COR-L47 (cell line): ENCODE measurements around the gene RGS13.

Experiments used
- DNase-seq: peaks from one replicate; lab custom pipeline; 2025; lab: John Stamatoyannopoulos, UW

RGS13 gene

GRCh38 chr1:192626366-192627179 lies 9.4 kb upstream of the RGS13 start:
- no peak for DNase-seq

GRCh38 chr1:192627901-192628300 lies 8.0 kb upstream of the RGS13 start:
- DNase-seq, result no peak

GRCh38 chr1:192628396-192629057 lies 7.4 kb upstream of the RGS13 start:
- no peak for DNase-seq

- no peak for DNase-seq
These were observed 6.3 kb upstream of the RGS13 start for GRCh38 chr1:192629612-192630011.

GRCh38 chr1:192630521-192631287 lies 5.2 kb upstream of the RGS13 start:
- no peak for DNase-seq

GRCh38 chr1:192631749-192632148 lies 4.2 kb upstream of the RGS13 start:
- DNase-seq, result no peak

GRCh38 chr1:192632188-192632587 lies 3.8 kb upstream of the RGS13 start:
- DNase-seq, result no peak

DNA sequence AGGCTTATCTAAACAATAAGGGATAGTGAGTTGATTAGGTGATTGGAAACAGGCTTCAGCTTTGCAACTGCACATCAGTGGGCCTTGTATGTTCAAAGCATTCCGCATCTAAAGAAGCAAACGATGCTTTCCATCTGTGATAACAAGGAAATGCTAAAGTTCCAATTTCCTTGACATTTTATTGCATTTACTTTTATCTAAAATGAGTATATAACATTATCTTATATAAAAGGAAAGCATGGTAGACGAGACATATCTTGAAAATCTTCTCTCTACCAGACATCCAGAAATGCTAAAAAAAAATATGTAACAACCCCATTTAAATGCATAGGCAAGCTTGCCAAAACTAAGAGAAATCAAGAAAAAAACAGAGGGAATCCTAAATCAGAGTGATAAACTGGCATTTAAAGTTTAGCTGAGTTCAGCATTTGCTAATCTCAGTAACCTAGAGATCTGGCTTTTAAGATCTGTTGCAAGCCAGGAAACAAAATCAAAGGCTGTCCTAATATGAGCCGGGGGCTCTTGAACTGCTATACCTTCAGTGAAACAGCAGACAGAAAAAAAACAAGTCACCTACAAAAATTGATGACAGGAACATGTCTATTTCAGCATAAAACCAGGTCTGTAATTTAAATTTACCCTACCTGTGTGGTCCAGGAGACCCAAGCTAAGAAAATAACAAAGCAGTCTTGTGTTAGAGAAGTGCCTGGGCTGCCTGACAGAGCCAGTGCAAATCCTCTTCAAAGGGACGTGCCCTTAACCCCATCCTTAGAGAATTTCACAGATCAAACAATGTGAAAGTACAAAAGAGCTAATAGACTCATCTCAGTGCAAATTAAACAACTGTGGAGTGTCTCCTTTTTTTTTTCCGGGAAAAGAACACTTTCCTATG lies 3.1 kb upstream of the RGS13 start:
- DNase-seq, result no peak

DNA sequence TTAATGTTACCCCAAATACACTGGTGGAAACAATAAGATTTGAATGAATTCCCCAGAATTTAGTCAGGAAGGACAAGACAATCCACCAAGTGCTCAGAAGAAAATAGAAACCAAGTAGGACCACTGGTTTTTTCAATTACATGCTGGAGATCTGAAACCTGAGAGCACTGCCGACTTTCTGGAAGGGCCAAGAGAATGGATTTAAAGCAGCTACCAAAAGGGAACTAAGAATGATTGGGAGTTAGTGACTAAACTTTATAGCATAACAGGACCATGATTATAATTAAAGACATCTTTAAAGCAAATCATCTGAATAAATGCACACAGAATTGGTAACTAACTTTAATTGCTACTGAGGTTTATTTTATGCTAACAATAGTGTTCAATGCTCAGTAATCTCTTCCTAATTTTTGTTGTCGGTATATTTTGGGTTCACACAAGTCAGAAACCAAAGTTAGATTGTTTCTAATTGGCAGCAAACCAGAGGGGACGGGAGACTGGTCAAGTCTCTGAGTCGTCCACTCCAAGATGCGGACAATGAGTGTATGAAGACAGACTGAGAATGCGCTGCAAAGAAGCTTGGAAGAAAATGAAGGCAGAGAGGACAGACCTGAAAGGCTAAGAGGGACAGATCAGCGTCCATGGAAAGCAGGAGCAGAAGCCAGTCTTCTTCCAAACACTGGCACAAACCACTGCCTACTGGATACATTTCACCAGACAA lies 2.3 kb upstream of the RGS13 start:
- DNase-seq, result no peak

DNA sequence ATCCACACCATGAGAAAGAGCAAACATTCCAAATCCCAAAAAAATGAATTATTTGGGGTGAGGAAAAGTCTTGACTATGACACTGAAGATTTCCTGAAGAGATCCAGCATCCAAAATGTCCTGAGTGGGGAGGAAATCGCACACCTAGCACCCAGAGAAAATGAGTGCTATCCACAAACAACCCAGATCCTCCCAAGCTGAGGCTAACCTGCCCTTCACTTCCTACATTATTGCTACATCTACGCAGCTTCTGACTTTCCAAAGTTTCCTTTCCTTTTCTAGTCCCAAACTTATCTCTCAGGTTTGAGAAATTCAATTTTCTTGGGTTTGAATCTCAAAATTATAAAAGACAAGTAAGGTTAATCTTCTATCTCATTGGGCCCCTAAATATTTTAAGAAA lies 906 bp upstream of the RGS13 start:
- no peak for DNase-seq

- DNase-seq, result no peak
These were observed 3.8 kb downstream of the RGS13 start for GRCh38 chr1:192639607-192640368.

DNA sequence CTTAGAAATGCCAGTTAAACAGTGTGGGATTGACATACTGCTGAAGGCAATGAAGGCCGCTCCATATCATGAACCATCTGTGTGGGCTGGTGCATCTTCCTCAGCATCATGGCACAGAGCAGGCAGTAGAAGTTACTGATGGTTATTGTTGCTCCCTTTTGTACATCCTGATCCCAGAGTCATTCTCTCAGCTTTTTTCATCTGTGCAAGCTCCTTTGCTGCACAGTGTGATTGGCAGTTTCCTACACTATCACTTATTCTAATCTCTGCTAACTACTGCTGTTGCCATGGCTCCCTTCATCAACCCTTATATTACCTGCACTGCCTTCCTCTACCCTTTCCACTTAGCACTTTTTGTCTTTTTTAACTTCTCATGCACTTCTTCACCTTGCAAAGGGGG lies 16.2 kb downstream of the RGS13 start:
- no peak for DNase-seq

DNA sequence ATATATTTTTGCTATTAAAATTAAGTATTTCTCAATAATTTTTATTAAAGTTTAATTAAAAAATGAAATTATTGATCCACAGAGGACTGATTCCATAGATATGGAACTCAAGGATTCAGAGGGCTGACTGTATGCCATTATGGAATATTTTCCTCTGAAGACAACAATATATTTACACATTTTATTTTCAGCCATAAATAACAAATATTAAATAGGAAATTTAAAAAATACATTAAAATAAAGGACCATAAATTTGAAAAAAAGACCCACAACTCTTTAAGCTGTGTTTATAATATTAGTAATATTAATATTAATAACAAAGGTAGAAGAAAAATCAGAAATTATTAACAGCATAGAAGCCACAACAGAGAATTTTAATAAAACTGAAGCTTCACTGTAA lies 18.2 kb downstream of the RGS13 start:
- no peak for DNase-seq

DNA sequence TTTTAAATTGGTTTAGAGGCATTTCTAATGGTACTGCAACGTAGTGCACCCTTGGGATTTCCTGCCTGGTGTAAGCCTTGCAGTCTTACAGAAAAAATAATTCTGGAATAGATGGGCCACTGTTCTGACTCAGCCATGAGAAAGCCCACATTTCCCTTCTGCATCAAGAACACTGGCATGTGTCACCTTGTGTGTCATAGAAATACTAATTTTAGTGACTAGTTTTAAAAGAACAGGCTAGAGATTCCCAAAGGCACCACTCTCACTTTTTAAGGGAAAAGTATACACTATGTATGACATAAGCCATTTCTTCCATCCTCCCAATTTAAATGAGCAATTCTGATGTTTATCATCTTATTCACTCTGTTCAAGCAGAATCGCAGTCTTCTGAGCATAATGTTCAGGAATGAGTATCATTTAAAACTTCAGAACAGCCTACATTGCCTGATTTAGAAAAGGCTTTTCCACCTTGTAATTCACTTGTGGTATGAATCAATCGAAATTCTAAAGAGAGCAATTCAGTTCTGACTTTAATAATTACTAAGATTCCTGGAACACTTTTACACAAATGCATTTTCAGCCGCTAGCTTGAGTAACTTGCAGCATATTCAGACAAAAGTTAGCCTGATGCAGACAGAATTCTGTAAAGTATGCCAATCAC lies 18.8 kb downstream of the RGS13 start:
- no peak for DNase-seq

DNA sequence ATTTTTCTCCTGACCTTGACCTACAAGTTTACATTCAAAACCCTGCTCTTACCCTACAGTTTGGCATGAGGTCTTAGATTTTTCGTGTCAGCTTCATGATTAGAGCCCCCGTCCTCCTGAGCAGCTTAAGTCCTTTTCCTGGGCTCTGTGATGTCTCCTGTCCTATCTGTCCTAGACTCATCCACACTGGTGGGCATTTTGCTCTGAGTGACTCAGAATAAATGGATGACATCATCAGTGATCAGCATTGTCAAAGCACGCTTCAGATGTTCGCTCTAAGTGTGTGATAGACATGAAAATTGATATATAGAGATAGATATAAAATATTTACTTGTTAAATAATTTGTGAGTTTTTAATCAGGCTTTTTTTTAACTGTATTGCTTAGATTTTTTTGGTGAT lies 21.8 kb downstream of the RGS13 start:
- DNase-seq, result no peak

DNA sequence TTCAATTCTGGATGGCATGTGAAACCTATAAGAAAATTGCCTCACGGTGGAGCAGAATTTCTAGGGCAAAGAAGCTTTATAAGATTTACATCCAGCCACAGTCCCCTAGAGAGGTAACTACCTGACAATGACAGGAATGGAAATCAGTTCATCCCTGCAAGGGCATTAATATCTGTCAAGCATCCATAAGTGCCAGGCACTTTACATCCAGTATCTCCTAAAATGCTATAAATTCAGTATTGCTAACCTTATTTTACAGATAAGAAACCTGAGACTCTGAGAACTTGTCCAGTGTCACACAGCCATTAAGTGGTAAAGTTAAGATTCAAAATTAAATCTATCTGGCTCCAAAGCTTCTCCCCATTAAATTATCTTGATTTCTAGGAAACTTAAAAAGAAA lies 22.3 kb downstream of the RGS13 start:
- DNase-seq, result no peak

GRCh38 chr1:192660613-192661012 lies 24.7 kb downstream of the RGS13 start:
- DNase-seq, result no peak

DNA sequence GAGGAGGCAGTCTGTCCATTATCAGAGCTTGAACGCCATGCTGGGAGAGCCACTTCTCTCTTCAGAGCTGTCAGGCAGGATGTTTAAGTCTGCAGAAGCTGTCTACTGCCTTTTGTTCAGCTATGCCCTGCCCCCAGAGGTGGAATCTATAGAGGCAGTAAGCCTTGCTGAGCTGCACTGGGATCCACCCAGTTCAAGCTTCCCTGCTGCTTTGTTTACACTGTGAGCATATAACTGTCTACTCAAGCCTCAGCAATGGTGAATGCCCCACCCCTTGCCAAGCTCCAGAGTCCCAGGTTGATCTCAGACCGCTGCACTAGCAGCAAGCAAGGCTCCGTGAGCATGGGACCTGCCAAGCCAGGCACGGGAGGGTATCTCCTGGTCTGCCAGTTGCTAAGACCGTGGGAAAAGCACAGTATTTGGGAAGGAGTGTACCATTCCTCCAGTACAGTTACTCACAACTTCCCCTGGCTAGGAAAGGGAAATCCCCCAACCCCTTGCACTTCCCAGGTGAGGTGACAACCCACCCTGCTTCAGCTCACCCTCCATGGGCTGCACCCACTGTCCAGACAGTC lies 32.5 kb downstream of the RGS13 start:
- no peak for DNase-seq

DNA sequence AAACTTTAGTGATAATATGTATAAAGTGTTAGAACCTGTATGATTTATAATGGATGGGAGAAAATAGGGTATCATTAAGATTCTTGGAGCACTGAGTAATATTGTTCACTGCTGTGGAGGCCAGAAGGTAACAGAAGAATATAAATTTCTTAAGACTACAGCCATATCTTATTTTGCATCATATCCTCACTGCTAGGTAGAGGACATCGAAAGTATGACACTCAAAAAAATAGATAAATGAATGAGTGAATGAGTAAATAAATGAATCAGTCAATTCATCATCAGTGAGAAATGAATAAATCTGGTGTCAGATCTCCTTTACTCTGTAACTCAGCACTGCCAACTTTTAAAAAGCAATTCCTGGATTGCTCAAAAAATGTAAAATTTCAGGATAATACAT lies 33.2 kb downstream of the RGS13 start:
- no peak for DNase-seq

DNA sequence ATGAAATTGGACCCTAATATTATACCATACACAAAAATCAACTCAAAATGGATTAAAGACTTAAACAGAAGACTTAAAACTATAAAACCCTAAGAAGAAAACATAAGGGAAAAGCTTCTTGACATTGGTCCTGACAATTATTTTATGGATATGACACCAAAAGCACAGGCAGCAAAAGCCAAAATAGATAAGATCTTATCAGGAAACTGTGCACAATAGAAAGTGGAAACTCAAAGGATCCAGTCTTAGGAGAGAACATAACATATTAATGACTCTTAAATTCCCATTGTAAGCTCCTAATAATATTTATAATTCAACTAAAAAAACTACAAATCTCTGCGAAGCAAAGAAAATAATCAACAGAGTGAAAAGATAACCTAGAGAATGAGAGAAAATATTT lies 39.8 kb downstream of the RGS13 start:
- no peak for DNase-seq
